Measurements from ENCODE around the gene ZNF587. TPM values are rescaled to one million over a fixed set of nuclear protein-coding genes. Genes with fewer than 3 reads are reported as not detected.

The ZNF587 gene
- total and polyA plus RNA-seq, 2 of the 13 experiments (the other 11 are each of a cell fraction or from before 2014, with no cell fraction given) = 8.7 to 17.5 TPM

- TF ChIP-seq ZNF280D (CRISPR knock-in tag; IDR thresholded peaks at IDR 0.05) = peak; percentile 80; the same call in 1 of the 2 replicates
- TF ChIP-seq PAXIP1 (CRISPR knock-in tag; conservative IDR thresholded peaks at IDR 0.05) = peak; percentile 64; the same call in 1 of the 2 replicates
- peak; percentile 54 for TF ChIP-seq ZNF18 (CRISPR knock-in tag; IDR thresholded peaks at IDR 0.05; ENCODE audit: insufficient replicate concordance)
- peak; percentile 75 for TF ChIP-seq CEBPG (CRISPR knock-in tag; IDR thresholded peaks at IDR 0.05)
- peak; percentile 62; the same call in 1 of the 2 replicates for TF ChIP-seq HMGXB3 (CRISPR knock-in tag; IDR thresholded peaks at IDR 0.05; ENCODE audit: borderline replicate concordance)
- peak; percentile 41; the same call in 1 of the 2 replicates for TF ChIP-seq AHDC1 (CRISPR knock-in tag; IDR thresholded peaks at IDR 0.05; ENCODE audit: borderline replicate concordance)
Measured at GRCh38 chr19:57810410-57811295, 39.0 kb upstream of the ZNF587 start (continued).
